Sigmoid colon (tissue), 7 donors: ENCODE results near the gene MOCOS. TPM values are rescaled to one million over a fixed set of nuclear protein-coding genes. Genes with fewer than 3 reads are reported as not detected.

ENCODE experiments used
- DNase-seq: peaks from one replicate; pipeline ENCODE4 v3.0.0-alpha.2; 2019
- H3K27ac ChIP-seq, 4 donors: fragments of 200-600 bp; sonication (generic); one replicate each; pipeline ENCODE4 v1.5.1; 2016 to 2019; ENCODE audit warnings: mild to moderate bottlenecking in 1 of 4
- H3K27me3 ChIP-seq, 3 donors: fragments of 200-600 bp; sonication (generic); one replicate each; pipeline ENCODE4 v1.5.1; 2019; ENCODE audit warnings: mild to moderate bottlenecking in 1 of 3
- H3K36me3 ChIP-seq, 4 donors: fragments of 200-600 bp; sonication (generic); one replicate each; pipeline ENCODE4 v1.5.1; 2016 to 2019
- H3K4me1 ChIP-seq, 4 donors: fragments of 200-600 bp; sonication (generic); one replicate each; pipeline ENCODE4 v1.5.1; 2017 to 2019
- H3K4me3 ChIP-seq, 4 donors: fragments of 200-600 bp; sonication (generic); one replicate each; pipeline ENCODE4 v1.5.1; 2017 to 2019; ENCODE audit warnings: mild to moderate bottlenecking in 2 of 4, moderate library complexity in 1 of 4
- H3K9me3 ChIP-seq, 4 donors: fragments of 200-600 bp in 3 of 4; sonication (generic) in 3 of 4; one replicate each; pipeline versions ENCODE4 v1.5.1 to v1.6.1; 2013 to 2019
- CTCF ChIP-seq, 4 experiments: fragments of 450-650 bp in 3 of 4; fragments of 200-600 bp in 1 of 4; IDR thresholded peaks; one replicate each; pipeline ENCODE4 v1.5.1; 2016 to 2019; ENCODE audit warnings: antibody characterized with exemption in 4 of 4, mild to moderate bottlenecking in 3 of 4, moderate library complexity in 2 of 4
- EP300 ChIP-seq, 4 donors: sonication (generic); formaldehyde crosslinking; IDR thresholded peaks; one replicate each; pipeline ENCODE4 v1.6.1; 2017; ENCODE audit warnings: antibody characterized with exemption in 4 of 4
- POLR2A ChIP-seq, 2 donors: fragments of 450-650 bp; IDR thresholded peaks; one replicate each; pipeline ENCODE4 v1.6.1; 2016; ENCODE audit warnings: antibody characterized with exemption in 2 of 2, mild to moderate bottlenecking in 2 of 2, moderate library complexity in 2 of 2
- POLR2AphosphoS5 ChIP-seq, 4 donors: sonication (generic); formaldehyde crosslinking; IDR thresholded peaks; one replicate each; pipeline ENCODE4 v1.6.1; 2017; ENCODE audit warnings: antibody characterized with exemption in 4 of 4
- WGBS, 2 donors: extraction: QIAGEN DNeasy Blood & Tissue Kit; methylation state at CpG; one replicate each; pipeline ENCODE4 v1.1.7; 2013; 5-methylcytosine and 5-hydroxymethylcytosine counted together
- intact Hi-C: fragments of 100-400 bp; cut with DNase I; formaldehyde crosslinking; loops from one replicate; pipeline ENCODE4 v1.15.1; 2023
- polyA plus RNA-seq, 3 donors: library from polyadenylated mRNA; stranded (reverse); fragments of 200-250 nt; gene quantifications; one replicate each; pipeline ENCODE4 v1.2.3, GENCODE V29; 2013
- total RNA-seq, 4 donors: library from RNA; depleted of rRNA; stranded (reverse); fragments of >200 nt; gene quantifications; one replicate each; pipeline ENCODE4 v1.1.0, GENCODE V29; 2016
- donor health status: healthy with polysubstance abuse.
- donor health status: Bipolar disorder and iron deficiency.
- donor health status: healthy.

The MOCOS gene
- total and polyA plus RNA-seq, 7 donors: 0.49 to 3.6 (median 1.8) TPM

DNA sequence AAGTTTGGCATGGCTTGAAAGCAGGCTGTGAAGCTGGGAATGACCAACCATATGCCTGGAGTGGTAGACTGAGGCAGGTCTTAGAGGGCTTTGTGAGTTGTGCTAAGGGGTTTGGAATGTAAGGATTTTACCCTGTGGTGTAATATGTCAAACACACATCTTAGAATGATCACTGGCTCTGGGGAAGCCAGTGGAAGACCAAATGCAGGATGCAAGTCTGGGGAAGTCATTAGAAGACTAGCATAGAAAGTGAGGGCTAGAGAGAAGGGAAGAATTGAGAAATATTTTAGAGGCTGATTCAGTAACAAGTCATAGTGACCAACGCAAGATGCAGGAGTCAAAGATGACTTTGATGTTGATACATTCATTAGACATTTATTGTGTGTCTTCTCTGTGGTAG, 106.7 kb downstream of the MOCOS start:
- Histone ChIP-seq H3K4me1 (peaks cover 0 to 26% (median 20%) of the 10 kb centered on the region in 4 donors), H3K4me3 (no peak overlapping the region), H3K27ac (no peak overlapping the region), H3K27me3 (peaks cover 0 to 4% (median 0%) of the 10 kb centered on the region in 3 donors), H3K36me3 (no peaks in the 10 kb centered on the region), H3K9me3 (no peaks in the 10 kb centered on the region)
- intact Hi-C loops: loop anchor here (10.0 kb wide), 1 partner anchor 109 kb away; the partner anchor contains the start of gene MOCOS
- TF ChIP-seq EP300 (IDR thresholded peaks at IDR 0.05) (no peak), CTCF (IDR thresholded peaks at IDR 0.05) (no peak), POLR2AphosphoS5 (IDR thresholded peaks at IDR 0.05) (no peak), POLR2A (IDR thresholded peaks at IDR 0.05) (no peak)
- 87 to 91% methylated on average over 1 of the region's 1 CpG for WGBS, 2 donors
- DNase-seq: no peak

GRCh38 chr18:36295214-36295613, 107.9 kb downstream of the MOCOS start:
- no peak overlapping the region for H3K4me3 ChIP-seq
- intact Hi-C loops: loop anchor here (10.0 kb wide), 1 partner anchor 110 kb away; the partner anchor contains the start of gene MOCOS
- no peaks in the 10 kb centered on the region for H3K36me3 ChIP-seq
- H3K27ac ChIP-seq: no peak overlapping the region
- H3K9me3 ChIP-seq: no peaks in the 10 kb centered on the region
- H3K27me3 ChIP-seq: peaks cover 0 to 4% (median 0%) of the 10 kb centered on the region in 3 donors
- H3K4me1 ChIP-seq: peaks cover 0 to 26% (median 20%) of the 10 kb centered on the region in 4 donors
- TF ChIP-seq POLR2AphosphoS5 (IDR thresholded peaks at IDR 0.05) (no peak), CTCF (IDR thresholded peaks at IDR 0.05) (no peak), EP300 (IDR thresholded peaks at IDR 0.05) (no peak), POLR2A (IDR thresholded peaks at IDR 0.05) (no peak)
- WGBS, 2 donors: 91 to 97% methylated on average over 1 of the region's 1 CpG
- no peak for DNase-seq

- WGBS, 2 donors: 41 to 56% methylated on average over 21 of the region's 21 CpGs
- no peaks in the 10 kb centered on the region for H3K9me3 ChIP-seq
- intact Hi-C loops: loop anchor here (2.0 to 10.0 kb wide), 2 partner anchors 111 to 277 kb away; partner anchors contain the start of gene MOCOS
- peak overlapping the region in 1 of 4 donors; percentile 80 for H3K27ac ChIP-seq
- peak overlapping the region in 3 of 4 donors; percentile 65 to 89 (median 82) for H3K4me3 ChIP-seq
- TF ChIP-seq POLR2AphosphoS5 (IDR thresholded peaks at IDR 0.05) (no peak), POLR2A (IDR thresholded peaks at IDR 0.05) (no peak), EP300 (IDR thresholded peaks at IDR 0.05) (no peak), CTCF (IDR thresholded peaks at IDR 0.05) (no peak)
- H3K27me3 ChIP-seq: peaks cover 0 to 4% (median 0%) of the 10 kb centered on the region in 3 donors
- H3K36me3 ChIP-seq: no peaks in the 10 kb centered on the region
- H3K4me1 ChIP-seq: peaks cover 0 to 26% (median 20%) of the 10 kb centered on the region in 4 donors
- DNase-seq: no peak
Measured at GRCh38 chr18:36295880-36296301, 108.6 kb downstream of the MOCOS start.

DNA sequence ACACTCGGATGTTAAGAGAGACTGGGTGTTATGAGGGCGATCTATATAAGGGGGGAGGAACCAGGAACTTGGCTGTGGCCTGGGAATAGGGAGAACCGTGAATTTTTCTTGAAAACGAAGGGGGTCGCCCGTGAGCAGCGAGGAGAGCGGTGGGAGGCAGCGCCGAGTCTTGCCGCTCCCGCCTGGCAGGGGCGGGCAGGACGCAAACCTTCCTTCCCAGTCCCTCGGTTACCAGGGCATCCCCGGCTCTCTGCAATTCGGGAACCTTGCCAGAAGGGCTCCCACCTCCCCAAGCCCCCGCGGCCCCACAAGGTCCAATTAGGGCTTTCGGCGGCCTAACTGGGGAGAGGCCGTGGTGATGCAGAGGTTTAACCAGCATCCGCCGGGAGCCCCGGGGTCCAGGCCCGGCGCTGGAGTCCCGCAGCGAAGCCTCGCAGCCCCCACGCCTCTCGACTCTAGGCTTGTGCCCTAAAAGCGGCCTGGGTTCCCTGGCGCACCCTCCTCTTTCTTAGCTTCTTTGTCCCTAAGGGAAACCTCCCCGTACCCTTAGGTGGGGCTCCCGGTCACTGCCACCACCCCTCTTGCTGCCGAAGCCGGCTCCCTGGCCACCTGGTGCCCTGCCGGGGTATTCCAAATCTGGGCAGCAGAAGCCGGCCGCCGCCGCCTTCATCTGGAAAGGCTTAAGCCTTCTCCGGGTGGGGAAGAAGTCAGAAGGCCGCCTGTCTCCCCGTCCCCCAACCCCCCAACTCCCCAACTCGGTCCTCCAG, 109.5 kb downstream of the MOCOS start:
- no peaks in the 10 kb centered on the region for H3K9me3 ChIP-seq
- H3K4me3 ChIP-seq: peak overlapping the region; percentile 46 to 89 (median 74)
- H3K27ac ChIP-seq: peak overlapping the region; percentile 43 to 81 (median 74)
- H3K27me3 ChIP-seq: peaks cover 0 to 4% (median 0%) of the 10 kb centered on the region in 3 donors
- TF ChIP-seq EP300 (IDR thresholded peaks at IDR 0.05) (no peak), CTCF (IDR thresholded peaks at IDR 0.05) (peak in 1 of 4 experiments; percentile 18), POLR2AphosphoS5 (IDR thresholded peaks at IDR 0.05) (no peak), POLR2A (IDR thresholded peaks at IDR 0.05) (no peak)
- peaks cover 0 to 26% (median 20%) of the 10 kb centered on the region in 4 donors for H3K4me1 ChIP-seq
- intact Hi-C loops: loop anchor here (2.0 to 10.0 kb wide), 2 partner anchors 112 to 276 kb away; partner anchors contain the start of gene MOCOS
- 1% methylated on average over 47 of the region's 47 CpGs for WGBS, 2 donors
- DNase-seq: peak; percentile 78
- no peaks in the 10 kb centered on the region for H3K36me3 ChIP-seq
